HG03558 (cell line): ENCODE data around the gene SEC11A.
"Not testable (repeated sequence)": the region's sequence is repeated elsewhere in the genome, so short reads cannot be mapped to it uniquely, and the experiment has no call there.

ENCODE experiments used
- ATAC-seq: cut with Tn5 transposase; IDR thresholded peaks from one replicate; pipeline ENCODE4 v1.9.1; 2021; ENCODE audit warnings: moderate number of reproducible peaks; ENCODE audit not compliant: unreplicated experiment; ENCODE audit errors: extremely low read depth

The SEC11A gene

GRCh38 chr15:84686446-84686845, 29.5 kb downstream of the SEC11A start:
- not testable (repeated sequence) for ATAC-seq

GRCh38 chr15:84685304-84685703, 30.6 kb downstream of the SEC11A start:
- no peak for ATAC-seq

- no peak for ATAC-seq
Observed at GRCh38 chr15:84684092-84684491, 31.8 kb downstream of the SEC11A start.

GRCh38 chr15:84681831-84682230, 34.1 kb downstream of the SEC11A start:
- no peak for ATAC-seq

GRCh38 chr15:84671211-84671610, 44.7 kb downstream of the SEC11A start:
- ATAC-seq, result no peak

- ATAC-seq, result no peak
Observed at GRCh38 chr15:84669726-84670125, 46.2 kb downstream of the SEC11A start.

- no peak for ATAC-seq
Observed at GRCh38 chr15:84668221-84668982, 47.5 kb downstream of the SEC11A start.

GRCh38 chr15:84666373-84666772, 49.6 kb downstream of the SEC11A start:
- no peak for ATAC-seq

- no peak for ATAC-seq
Observed at GRCh38 chr15:84661001-84661400, 54.9 kb downstream of the SEC11A start.

GRCh38 chr15:84659904-84660781, 55.8 kb downstream of the SEC11A start:
- no peak for ATAC-seq

- ATAC-seq, result no peak
Observed at GRCh38 chr15:84658788-84659411, 57.0 kb downstream of the SEC11A start.

GRCh38 chr15:84658080-84658787, 57.7 kb downstream of the SEC11A start, which contains the start of gene NMB:
TSS of gene NMB (minus strand) at chr15:84658199. CDS start at chr15:84658152, 47 bp downstream.
- ATAC-seq, result peak; percentile 52

GRCh38 chr15:84657748-84658079, 58.2 kb downstream of the SEC11A start:
- ATAC-seq, result no peak

GRCh38 chr15:84656972-84657371, 59.0 kb downstream of the SEC11A start:
- no peak for ATAC-seq

GRCh38 chr15:84654689-84655453, 61.1 kb downstream of the SEC11A start:
- ATAC-seq, result no peak

GRCh38 chr15:84653910-84654688, 61.8 kb downstream of the SEC11A start, which contains the start of gene WDR73:
TSS of gene WDR73 (minus strand) at chr15:84654283. CDS start at chr15:84654274, 9 bp downstream.
- peak; percentile 52 for ATAC-seq

GRCh38 chr15:84653584-84653909, 62.4 kb downstream of the SEC11A start:
- no peak for ATAC-seq

GRCh38 chr15:84649706-84650105, 66.2 kb downstream of the SEC11A start:
- no peak for ATAC-seq

GRCh38 chr15:84648539-84648938, 67.4 kb downstream of the SEC11A start:
- ATAC-seq, result no peak
